Measurements from ENCODE around the gene KPNA6.

- TF ChIP-seq PHB2 (IDR thresholded peaks at IDR 0.05; ENCODE audit: low read depth) (no peak), CHCHD3 (CRISPR knock-in tag; IDR thresholded peaks at IDR 0.05) (no peak), RFX1 (IDR thresholded peaks at IDR 0.05) (no peak), YY1 (IDR thresholded peaks at IDR 0.05; ENCODE audit: borderline replicate concordance in 1 of 3, control insufficient read depth in 1 of 3, extremely low read depth in 1 of 3, insufficient read depth in 3 of 3, insufficient read length in 1 of 3, insufficient replicate concordance in 2 of 3, low read depth in 1 of 3, low read length in 2 of 3) (no peak)
- TF ChIP-seq, protein P1, sequence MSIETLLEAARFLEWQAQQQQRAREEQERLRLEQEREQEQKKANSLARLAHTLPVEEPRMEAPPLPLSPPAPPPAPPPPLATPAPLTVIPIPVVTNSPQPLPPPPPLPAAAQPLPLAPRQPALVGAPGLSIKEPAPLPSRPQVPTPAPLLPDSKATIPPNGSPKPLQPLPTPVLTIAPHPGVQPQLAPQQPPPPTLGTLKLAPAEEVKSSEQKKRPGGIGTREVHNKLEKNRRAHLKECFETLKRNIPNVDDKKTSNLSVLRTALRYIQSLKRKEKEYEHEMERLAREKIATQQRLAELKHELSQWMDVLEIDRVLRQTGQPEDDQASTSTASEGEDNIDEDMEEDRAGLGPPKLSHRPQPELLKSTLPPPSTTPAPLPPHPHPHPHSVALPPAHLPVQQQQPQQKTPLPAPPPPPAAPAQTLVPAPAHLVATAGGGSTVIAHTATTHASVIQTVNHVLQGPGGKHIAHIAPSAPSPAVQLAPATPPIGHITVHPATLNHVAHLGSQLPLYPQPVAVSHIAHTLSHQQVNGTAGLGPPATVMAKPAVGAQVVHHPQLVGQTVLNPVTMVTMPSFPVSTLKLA (conservative IDR thresholded peaks at IDR 0.05), result no peak
- TF ChIP-seq, protein P2, sequence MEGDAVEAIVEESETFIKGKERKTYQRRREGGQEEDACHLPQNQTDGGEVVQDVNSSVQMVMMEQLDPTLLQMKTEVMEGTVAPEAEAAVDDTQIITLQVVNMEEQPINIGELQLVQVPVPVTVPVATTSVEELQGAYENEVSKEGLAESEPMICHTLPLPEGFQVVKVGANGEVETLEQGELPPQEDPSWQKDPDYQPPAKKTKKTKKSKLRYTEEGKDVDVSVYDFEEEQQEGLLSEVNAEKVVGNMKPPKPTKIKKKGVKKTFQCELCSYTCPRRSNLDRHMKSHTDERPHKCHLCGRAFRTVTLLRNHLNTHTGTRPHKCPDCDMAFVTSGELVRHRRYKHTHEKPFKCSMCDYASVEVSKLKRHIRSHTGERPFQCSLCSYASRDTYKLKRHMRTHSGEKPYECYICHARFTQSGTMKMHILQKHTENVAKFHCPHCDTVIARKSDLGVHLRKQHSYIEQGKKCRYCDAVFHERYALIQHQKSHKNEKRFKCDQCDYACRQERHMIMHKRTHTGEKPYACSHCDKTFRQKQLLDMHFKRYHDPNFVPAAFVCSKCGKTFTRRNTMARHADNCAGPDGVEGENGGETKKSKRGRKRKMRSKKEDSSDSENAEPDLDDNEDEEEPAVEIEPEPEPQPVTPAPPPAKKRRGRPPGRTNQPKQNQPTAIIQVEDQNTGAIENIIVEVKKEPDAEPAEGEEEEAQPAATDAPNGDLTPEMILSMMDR (IDR thresholded peaks at IDR 0.05 in 2 of 3, conservative IDR thresholded peaks at IDR 0.05 in 1 of 3; ENCODE audit: insufficient read depth in 2 of 3, low read depth in 1 of 3, low read length in 3 of 3), result no peak
Measured at GRCh38 chr1:32100807-32101708, 6.8 kb upstream of the KPNA6 start.
